RPMI8226 (cell line): ENCODE results near the gene C2orf92.

Experiments
- DNase-seq: peaks from one replicate; pipeline ENCODE4 v3.0.0-alpha.2; 2015

C2orf92 gene

GRCh38 chr2:97715951-97716694 is 46.6 kb downstream of the C2orf92 start:
- DNase-seq = no peak

- DNase-seq = no peak
Observed at GRCh38 chr2:97716695-97717612, 47.4 kb downstream of the C2orf92 start.

- no peak for DNase-seq
Observed at GRCh38 chr2:97717613-97717995, 48.1 kb downstream of the C2orf92 start.

GRCh38 chr2:97718051-97718882 is 48.8 kb downstream of the C2orf92 start:
- DNase-seq = peak; percentile 62

- DNase-seq = no peak
Observed at GRCh38 chr2:97718942-97719341, 49.4 kb downstream of the C2orf92 start.

GRCh38 chr2:97719362-97720155 is 50.0 kb downstream of the C2orf92 start:
- DNase-seq = no peak

GRCh38 chr2:97720746-97721145 is 51.2 kb downstream of the C2orf92 start:
- no peak for DNase-seq

- DNase-seq = no peak
Observed at GRCh38 chr2:97722227-97722626, 52.7 kb downstream of the C2orf92 start.

- DNase-seq = no peak
Observed at GRCh38 chr2:97723156-97724072, 53.9 kb downstream of the C2orf92 start.

- DNase-seq = no peak
Observed at GRCh38 chr2:97724073-97724410, 54.5 kb downstream of the C2orf92 start.

- DNase-seq = no peak
Observed at GRCh38 chr2:97724501-97724900, 55.0 kb downstream of the C2orf92 start.

GRCh38 chr2:97724946-97725688 is 55.6 kb downstream of the C2orf92 start:
- DNase-seq = no peak

- no peak for DNase-seq
Observed at GRCh38 chr2:97726261-97727064, 57.0 kb downstream of the C2orf92 start.

GRCh38 chr2:97727296-97727695 is 57.8 kb downstream of the C2orf92 start:
- no peak for DNase-seq

GRCh38 chr2:97728091-97728731 is 58.7 kb downstream of the C2orf92 start:
- DNase-seq = peak; percentile 50

GRCh38 chr2:97730245-97730644 is 60.7 kb downstream of the C2orf92 start:
- DNase-seq = no peak

- no peak for DNase-seq
Observed at GRCh38 chr2:97731274-97732020, 61.9 kb downstream of the C2orf92 start.
